K562 (cell line): ENCODE data around the gene MAP2K7. TPM values are rescaled to one million over a fixed set of nuclear protein-coding genes. Genes with fewer than 3 reads are reported as not detected.

ENCODE experiments used
- HNRNPL ChIP-seq: fragments of 200-400 bp; formaldehyde crosslinking; IDR thresholded peaks from 2 replicates; pipeline ENCODE4 v1.6.1; 2017; ENCODE audit warnings: low read depth, mild to moderate bottlenecking, low read length
- TCF7L2 ChIP-seq: fragments of 150-350 bp; IDR thresholded peaks from 2 replicates; pipeline ENCODE4 v1.6.1; 2016; ENCODE audit warnings: low read depth, mild to moderate bottlenecking, low read length, moderate library complexity
- ZNF583 ChIP-seq: fragments of 250-450 bp; sonication (Bioruptor Pico); IDR thresholded peaks from 2 replicates; pipeline ENCODE4 v1.4.0; 2020
- polyA plus RNA-seq, 8 experiments: library from polyadenylated mRNA; depleted of rRNA in 4 of 8; stranded (reverse) in 5 of 8; unstranded in 3 of 8; fragments of >200 nt; fragmentation: Nextera tagmentation in 2 of 8; fragmentation: Illumina TruSeq in 1 of 8; extraction: Ambion mirVana in 2 of 8; extraction: Trizol in 1 of 8; gene quantifications; 2 replicates each; pipeline versions ENCODE4 v1.2.1 to v1.2.3, GENCODE V29; 2011 to 2014; ENCODE audit warnings: inconsistent platforms in 1 of 8, missing spikeins in 1 of 8
- total RNA-seq, 7 experiments: library from RNA; depleted of rRNA in 6 of 7; stranded (reverse); fragments of >200 nt in 6 of 7; fragmentation: Illumina TruSeq in 2 of 7; extraction: Trizol in 2 of 7; gene quantifications; 2 replicates each; pipeline versions ENCODE4 v1.2.1 to v1.2.3, GENCODE V29; 2011 to 2021; ENCODE audit warnings: low replicate concordance in 1 of 7
- TF ChIP-seq, protein P1 (sequence below), 2 experiments: fragments of 450-650 bp; IDR thresholded peaks; 2 replicates each; pipeline ENCODE4 v1.6.1; 2018; ENCODE audit warnings: mild to moderate bottlenecking in 2 of 2, low read depth in 1 of 2; ENCODE audit not compliant: partially characterized antibody in 2 of 2
- TF ChIP-seq, protein P2 (sequence below): sonication (generic); formaldehyde crosslinking; IDR thresholded peaks from 2 replicates; pipeline ENCODE4 v1.8.1; 2023; ENCODE audit warnings: mild to moderate bottlenecking, missing genetic modification reagents
- TF ChIP-seq, protein P3 (sequence below): fragments of 200-800 bp; sonication (Bioruptor generic); IDR thresholded peaks from 2 replicates; pipeline ENCODE4 v1.6.1; 2017; ENCODE audit warnings: missing genetic modification characterization, missing compliant biosample characterization

MAP2K7 gene
- total and polyA plus RNA-seq, 9 of the 15 experiments (the other 6 are each of a cell fraction or from before 2014, with no cell fraction given), result 0.51 to 45.8 (median 14.1) TPM

DNA sequence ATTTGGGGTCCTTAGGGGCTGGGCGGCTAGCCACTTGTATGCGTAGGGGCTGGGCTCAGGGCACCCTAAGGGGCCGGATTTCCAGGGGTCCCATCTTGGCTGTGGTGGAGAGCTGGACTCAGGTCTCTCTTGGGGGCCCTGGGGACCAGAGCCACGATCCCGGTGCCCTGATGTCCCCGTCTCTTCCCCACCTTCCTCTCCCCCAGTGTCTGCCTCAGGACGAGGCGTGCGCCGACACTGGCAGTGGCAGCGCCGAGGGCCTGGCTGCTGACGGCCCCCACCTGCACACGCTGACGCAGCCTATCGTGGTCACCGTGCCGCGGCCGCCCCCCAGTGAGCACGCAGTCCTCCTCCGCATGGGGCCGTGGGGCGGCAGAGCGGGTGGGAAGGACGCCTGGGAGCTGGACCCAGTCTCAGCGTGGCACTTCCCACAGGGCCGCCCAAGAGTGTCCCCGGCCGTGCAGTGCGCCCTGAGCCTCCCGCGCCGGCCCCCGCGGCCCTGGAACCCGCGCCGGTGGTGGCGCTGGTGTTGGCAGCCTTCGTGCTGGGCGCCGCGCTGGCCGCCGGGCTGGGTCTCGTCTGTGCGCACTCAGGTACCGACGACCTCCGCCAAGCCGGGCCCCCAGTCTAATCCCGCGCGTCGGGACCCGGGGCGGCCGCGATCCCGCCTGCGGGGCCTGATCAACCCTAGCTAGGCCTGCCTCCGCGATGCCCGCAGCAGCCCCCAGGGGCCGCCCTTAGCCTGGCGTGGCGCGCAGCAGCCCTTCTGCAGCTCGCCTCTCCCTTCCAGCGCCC is 13.8 kb downstream of the MAP2K7 start (continued):
- TF ChIP-seq, protein P1, sequence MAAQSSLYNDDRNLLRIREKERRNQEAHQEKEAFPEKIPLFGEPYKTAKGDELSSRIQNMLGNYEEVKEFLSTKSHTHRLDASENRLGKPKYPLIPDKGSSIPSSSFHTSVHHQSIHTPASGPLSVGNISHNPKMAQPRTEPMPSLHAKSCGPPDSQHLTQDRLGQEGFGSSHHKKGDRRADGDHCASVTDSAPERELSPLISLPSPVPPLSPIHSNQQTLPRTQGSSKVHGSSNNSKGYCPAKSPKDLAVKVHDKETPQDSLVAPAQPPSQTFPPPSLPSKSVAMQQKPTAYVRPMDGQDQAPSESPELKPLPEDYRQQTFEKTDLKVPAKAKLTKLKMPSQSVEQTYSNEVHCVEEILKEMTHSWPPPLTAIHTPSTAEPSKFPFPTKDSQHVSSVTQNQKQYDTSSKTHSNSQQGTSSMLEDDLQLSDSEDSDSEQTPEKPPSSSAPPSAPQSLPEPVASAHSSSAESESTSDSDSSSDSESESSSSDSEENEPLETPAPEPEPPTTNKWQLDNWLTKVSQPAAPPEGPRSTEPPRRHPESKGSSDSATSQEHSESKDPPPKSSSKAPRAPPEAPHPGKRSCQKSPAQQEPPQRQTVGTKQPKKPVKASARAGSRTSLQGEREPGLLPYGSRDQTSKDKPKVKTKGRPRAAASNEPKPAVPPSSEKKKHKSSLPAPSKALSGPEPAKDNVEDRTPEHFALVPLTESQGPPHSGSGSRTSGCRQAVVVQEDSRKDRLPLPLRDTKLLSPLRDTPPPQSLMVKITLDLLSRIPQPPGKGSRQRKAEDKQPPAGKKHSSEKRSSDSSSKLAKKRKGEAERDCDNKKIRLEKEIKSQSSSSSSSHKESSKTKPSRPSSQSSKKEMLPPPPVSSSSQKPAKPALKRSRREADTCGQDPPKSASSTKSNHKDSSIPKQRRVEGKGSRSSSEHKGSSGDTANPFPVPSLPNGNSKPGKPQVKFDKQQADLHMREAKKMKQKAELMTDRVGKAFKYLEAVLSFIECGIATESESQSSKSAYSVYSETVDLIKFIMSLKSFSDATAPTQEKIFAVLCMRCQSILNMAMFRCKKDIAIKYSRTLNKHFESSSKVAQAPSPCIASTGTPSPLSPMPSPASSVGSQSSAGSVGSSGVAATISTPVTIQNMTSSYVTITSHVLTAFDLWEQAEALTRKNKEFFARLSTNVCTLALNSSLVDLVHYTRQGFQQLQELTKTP (IDR thresholded peaks at IDR 0.05; ENCODE audit: low read depth in 1 of 2, partially characterized antibody in 2 of 2), result no peak
- TF ChIP-seq TCF7L2, result no peak
- no peak for TF ChIP-seq ZNF583 (CRISPR knock-in tag)
- TF ChIP-seq, protein P2, sequence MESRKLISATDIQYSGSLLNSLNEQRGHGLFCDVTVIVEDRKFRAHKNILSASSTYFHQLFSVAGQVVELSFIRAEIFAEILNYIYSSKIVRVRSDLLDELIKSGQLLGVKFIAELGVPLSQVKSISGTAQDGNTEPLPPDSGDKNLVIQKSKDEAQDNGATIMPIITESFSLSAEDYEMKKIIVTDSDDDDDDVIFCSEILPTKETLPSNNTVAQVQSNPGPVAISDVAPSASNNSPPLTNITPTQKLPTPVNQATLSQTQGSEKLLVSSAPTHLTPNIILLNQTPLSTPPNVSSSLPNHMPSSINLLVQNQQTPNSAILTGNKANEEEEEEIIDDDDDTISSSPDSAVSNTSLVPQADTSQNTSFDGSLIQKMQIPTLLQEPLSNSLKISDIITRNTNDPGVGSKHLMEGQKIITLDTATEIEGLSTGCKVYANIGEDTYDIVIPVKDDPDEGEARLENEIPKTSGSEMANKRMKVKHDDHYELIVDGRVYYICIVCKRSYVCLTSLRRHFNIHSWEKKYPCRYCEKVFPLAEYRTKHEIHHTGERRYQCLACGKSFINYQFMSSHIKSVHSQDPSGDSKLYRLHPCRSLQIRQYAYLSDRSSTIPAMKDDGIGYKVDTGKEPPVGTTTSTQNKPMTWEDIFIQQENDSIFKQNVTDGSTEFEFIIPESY, result peak; percentile 89
- TF ChIP-seq, protein P3, sequence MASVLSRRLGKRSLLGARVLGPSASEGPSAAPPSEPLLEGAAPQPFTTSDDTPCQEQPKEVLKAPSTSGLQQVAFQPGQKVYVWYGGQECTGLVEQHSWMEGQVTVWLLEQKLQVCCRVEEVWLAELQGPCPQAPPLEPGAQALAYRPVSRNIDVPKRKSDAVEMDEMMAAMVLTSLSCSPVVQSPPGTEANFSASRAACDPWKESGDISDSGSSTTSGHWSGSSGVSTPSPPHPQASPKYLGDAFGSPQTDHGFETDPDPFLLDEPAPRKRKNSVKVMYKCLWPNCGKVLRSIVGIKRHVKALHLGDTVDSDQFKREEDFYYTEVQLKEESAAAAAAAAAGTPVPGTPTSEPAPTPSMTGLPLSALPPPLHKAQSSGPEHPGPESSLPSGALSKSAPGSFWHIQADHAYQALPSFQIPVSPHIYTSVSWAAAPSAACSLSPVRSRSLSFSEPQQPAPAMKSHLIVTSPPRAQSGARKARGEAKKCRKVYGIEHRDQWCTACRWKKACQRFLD (CRISPR knock-in tag), result no peak
- TF ChIP-seq HNRNPL, result peak; percentile 82
